ENCODE measurements around the gene SMCO4. TPM values are rescaled to one million over a fixed set of nuclear protein-coding genes. Genes with fewer than 3 reads are reported as not detected.

SMCO4 gene
- total and polyA plus RNA-seq, 7 donors, result 2.4 to 112 (median 9.6) TPM

GRCh38 chr11:93505703-93506102 is 37.5 kb downstream of the SMCO4 start:
- intact Hi-C loops (cut with DNase I), result no loop called here
- no peak for DNase-seq
- H3K9me3 ChIP-seq, result no peaks in the 10 kb centered on the region
- no peak overlapping the region for H3K4me3 ChIP-seq
- H3K4me1 ChIP-seq, result no peaks in the 10 kb centered on the region
- no peak for TF ChIP-seq POLR2A (IDR thresholded peaks at IDR 0.05)
- TF ChIP-seq CTCF (IDR thresholded peaks at IDR 0.05), result no peak
- TF ChIP-seq EP300 (IDR thresholded peaks at IDR 0.05), result no peak
- no peak for TF ChIP-seq POLR2AphosphoS5 (IDR thresholded peaks at IDR 0.05)
- no peaks in the 10 kb centered on the region for H3K27me3 ChIP-seq
- H3K36me3 ChIP-seq, result no peaks in the 10 kb centered on the region
- H3K27ac ChIP-seq, result no peak overlapping the region
- 95 to 98% methylated on average over 3 of the region's 3 CpGs for WGBS, 2 donors

- DNase-seq, result no peak
- 79% methylated on average over 3 of the region's 3 CpGs for WGBS, 2 donors
- no peaks in the 10 kb centered on the region for H3K4me1 ChIP-seq
- intact Hi-C loops (cut with DNase I), result no loop called here
- no peaks in the 10 kb centered on the region for H3K36me3 ChIP-seq
- no peak overlapping the region for H3K27ac ChIP-seq
- H3K4me3 ChIP-seq, result no peak overlapping the region
- no peaks in the 10 kb centered on the region for H3K9me3 ChIP-seq
- H3K27me3 ChIP-seq, result no peaks in the 10 kb centered on the region
- TF ChIP-seq CTCF (IDR thresholded peaks at IDR 0.05), result no peak
- TF ChIP-seq EP300 (IDR thresholded peaks at IDR 0.05), result no peak
- TF ChIP-seq POLR2A (IDR thresholded peaks at IDR 0.05), result no peak
- no peak for TF ChIP-seq POLR2AphosphoS5 (IDR thresholded peaks at IDR 0.05)
These were observed 38.8 kb downstream of the SMCO4 start for GRCh38 chr11:93504110-93505095.

GRCh38 chr11:93501856-93502255 is 41.3 kb downstream of the SMCO4 start:
- no peak overlapping the region for H3K4me3 ChIP-seq
- H3K9me3 ChIP-seq, result no peaks in the 10 kb centered on the region
- H3K36me3 ChIP-seq, result no peaks in the 10 kb centered on the region
- H3K27ac ChIP-seq, result no peak overlapping the region
- no peak for DNase-seq
- intact Hi-C loops (cut with DNase I), result no loop called here
- 63 to 88% methylated on average over 2 of the region's 2 CpGs for WGBS, 2 donors
- no peaks in the 10 kb centered on the region for H3K27me3 ChIP-seq
- no peak for TF ChIP-seq POLR2AphosphoS5 (IDR thresholded peaks at IDR 0.05)
- TF ChIP-seq CTCF (IDR thresholded peaks at IDR 0.05), result no peak
- no peak for TF ChIP-seq EP300 (IDR thresholded peaks at IDR 0.05)
- TF ChIP-seq POLR2A (IDR thresholded peaks at IDR 0.05), result no peak
- H3K4me1 ChIP-seq, result peaks cover 0 to 23% (median 9%) of the 10 kb centered on the region in 4 donors

GRCh38 chr11:93500759-93501158 is 42.4 kb downstream of the SMCO4 start:
- H3K27ac ChIP-seq, result no peak overlapping the region
- H3K36me3 ChIP-seq, result no peaks in the 10 kb centered on the region
- no peaks in the 10 kb centered on the region for H3K27me3 ChIP-seq
- intact Hi-C loops (cut with DNase I), result no loop called here
- TF ChIP-seq EP300 (IDR thresholded peaks at IDR 0.05) (no peak), POLR2AphosphoS5 (IDR thresholded peaks at IDR 0.05) (no peak), POLR2A (IDR thresholded peaks at IDR 0.05) (no peak), CTCF (IDR thresholded peaks at IDR 0.05) (no peak)
- no peaks in the 10 kb centered on the region for H3K9me3 ChIP-seq
- H3K4me1 ChIP-seq, result peaks cover 0 to 23% (median 9%) of the 10 kb centered on the region in 4 donors
- DNase-seq, result no peak
- H3K4me3 ChIP-seq, result no peak overlapping the region
- WGBS, 2 donors, result 95 to 96% methylated on average over 5 of the region's 5 CpGs

Measured in sigmoid colon (tissue), 7 donors.